GM18502 (cell line): ENCODE data around the gene R3HDM2.

Experiments used
- ATAC-seq: cut with Tn5 transposase; IDR thresholded peaks from one replicate; pipeline ENCODE4 v1.9.1; 2021; ENCODE audit warnings: mild to moderate bottlenecking; ENCODE audit not compliant: unreplicated experiment, poor library complexity

R3HDM2 gene

GRCh38 chr12:57210926-57211692 lies 219.7 kb downstream of the R3HDM2 start:
- no peak for ATAC-seq

- no peak for ATAC-seq
Measured at GRCh38 chr12:57210461-57210860, 220.4 kb downstream of the R3HDM2 start.

DNA sequence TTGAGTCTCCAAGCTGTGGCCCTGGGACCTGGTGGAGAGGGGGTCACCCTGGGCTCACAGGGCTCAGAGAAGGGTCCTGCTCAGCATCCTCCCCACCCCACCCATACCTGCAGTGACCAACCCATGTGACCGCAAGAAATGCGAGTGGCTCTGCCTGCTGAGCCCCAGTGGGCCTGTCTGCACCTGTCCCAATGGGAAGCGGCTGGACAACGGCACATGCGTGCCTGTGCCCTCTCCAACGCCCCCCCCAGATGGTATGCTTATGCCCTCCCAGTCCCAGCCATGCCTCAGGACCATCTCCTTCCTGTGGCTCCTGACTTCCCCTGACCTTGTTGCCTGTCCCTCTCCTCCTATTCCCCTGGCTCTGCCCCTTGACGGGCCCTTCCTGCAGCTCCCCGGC lies 220.9 kb downstream of the R3HDM2 start:
- no peak for ATAC-seq

DNA sequence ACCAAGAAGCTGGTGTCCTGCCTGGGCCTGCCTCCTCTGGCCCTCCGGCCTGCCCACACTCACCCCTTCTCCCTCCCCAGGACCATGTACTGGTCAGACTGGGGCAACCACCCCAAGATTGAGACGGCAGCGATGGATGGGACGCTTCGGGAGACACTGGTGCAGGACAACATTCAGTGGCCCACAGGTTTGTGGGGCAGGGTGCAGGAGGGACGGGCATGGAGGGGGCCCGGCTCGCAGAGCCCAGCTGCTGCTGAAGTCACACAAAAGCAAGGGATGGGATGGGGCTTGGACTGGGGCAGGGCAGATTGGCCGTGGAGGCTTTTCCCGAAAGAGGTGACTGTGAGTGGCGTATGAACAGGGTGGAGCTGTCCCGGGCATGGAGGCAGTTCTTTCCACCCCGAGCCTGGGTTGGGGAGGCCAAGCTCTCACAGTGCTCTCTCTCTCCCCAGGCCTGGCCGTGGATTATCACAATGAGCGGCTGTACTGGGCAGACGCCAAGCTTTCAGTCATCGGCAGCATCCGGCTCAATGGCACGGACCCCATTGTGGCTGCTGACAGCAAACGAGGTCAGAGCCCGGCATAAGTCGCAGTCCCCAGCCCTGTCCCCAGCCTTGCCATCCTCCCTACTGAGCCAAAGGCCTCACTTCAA lies 222.1 kb downstream of the R3HDM2 start:
- ATAC-seq: no peak

GRCh38 chr12:57207731-57208630 lies 222.9 kb downstream of the R3HDM2 start:
- ATAC-seq: no peak

- no peak for ATAC-seq
Measured at GRCh38 chr12:57205931-57206330, 224.9 kb downstream of the R3HDM2 start.

DNA sequence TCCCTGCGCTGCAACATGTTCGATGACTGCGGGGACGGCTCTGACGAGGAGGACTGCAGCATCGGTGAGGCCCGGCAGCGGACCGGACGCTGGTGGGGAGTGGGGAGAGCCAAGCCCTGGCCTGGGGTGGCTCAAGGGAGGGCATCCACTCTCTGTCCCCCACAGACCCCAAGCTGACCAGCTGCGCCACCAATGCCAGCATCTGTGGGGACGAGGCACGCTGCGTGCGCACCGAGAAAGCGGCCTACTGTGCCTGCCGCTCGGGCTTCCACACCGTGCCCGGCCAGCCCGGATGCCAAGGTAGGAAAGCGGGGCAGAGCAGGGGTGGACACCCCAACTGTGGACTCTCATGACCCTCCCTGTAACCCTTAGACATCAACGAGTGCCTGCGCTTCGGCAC lies 225.7 kb downstream of the R3HDM2 start:
- ATAC-seq: no peak

GRCh38 chr12:57204454-57204853 lies 226.4 kb downstream of the R3HDM2 start:
- no peak for ATAC-seq

DNA sequence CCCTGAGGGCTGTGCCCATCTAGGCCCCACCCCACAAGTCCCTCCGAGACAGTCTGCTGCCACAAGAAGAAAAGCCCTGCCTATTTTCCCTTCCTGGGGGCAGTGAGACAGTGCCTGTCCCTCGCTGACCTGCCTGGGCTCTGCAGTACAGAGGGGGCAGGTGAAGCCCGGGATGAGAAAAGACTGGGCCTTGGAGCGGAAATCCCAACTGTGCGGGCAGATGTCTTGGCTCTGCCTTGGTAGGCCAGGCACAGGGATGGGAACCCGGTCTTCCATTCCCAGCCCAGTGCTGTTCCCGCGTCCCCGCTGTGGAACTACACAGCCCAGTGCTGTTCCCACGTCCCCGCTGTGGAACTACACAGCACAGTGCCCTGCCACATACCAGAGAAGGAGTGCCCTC lies 227.1 kb downstream of the R3HDM2 start:
- no peak for ATAC-seq
